ENCODE data around the gene PHACTR3.

PHACTR3 gene

DNA sequence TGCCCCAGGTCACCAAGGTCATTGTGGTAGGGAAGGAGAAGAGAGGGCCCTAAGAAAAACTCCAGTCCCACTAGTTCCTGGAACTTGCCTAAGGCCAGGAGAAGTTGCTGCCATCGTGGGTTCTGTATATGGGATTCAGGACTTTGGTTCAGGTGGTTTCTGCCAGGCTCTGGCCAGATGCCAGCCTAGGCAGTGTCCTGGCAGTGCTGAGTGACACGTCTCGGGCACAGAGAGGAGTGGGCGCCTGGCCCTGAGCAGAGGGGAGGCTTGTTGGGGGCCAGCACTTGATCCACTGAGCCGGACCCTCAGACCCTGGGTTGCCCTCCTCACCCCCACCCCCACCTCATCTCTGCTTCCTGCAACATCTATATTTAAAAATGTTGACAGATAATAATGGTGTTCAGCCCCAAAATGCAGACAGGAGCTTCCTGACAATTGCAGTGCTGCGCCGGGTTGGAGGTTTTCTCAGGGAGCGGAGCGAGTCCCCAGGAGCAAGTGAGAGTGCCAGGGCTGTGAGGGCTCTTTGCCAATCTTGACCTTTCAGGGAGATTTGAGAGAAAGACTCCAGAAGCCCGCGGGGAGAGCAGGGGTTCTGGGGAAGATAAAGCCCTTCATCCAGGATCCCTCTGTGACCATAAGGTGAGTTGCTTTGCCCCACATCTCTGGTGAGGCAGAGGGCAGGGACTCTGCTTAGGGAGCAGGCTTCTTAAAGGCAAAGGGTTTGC is 71.9 kb downstream of the PHACTR3 start:
- DNase-seq = no peak

DNA sequence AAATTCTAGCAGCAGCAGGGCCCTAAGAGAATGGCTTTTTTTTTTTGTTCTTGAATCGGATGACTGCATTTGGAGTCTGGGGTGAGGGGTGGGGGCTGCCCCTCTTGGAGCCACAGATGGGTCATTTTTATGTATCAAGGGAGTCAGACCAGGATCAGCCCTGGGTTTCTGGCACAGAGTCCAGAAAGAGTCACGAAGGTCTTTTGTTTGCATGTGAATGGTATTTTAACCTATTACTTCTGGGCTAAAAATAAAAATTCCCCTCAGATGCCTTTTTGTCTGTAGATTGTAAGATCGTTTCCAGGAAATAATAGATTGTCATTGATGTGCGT is 72.5 kb downstream of the PHACTR3 start:
- no peak for DNase-seq

DNA sequence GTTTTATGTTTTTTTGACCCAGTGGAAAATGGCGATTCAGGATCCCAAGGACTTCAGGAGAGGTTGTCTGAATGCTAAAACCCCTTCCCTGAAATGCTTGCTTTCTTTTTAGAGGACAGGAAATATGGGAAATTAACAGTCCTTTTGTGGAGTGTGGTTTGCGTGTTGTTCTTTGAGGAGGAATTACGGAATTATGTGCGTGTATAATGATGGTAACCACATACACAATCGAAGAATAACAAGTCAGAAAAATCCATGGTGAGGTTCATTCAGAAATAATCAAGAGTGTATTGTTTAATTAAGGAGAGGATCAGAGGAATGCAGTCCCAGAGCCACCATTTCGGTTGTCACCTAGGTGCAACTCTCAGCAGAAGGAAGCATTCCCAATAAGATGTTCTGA is 73.2 kb downstream of the PHACTR3 start:
- DNase-seq = no peak

DNA sequence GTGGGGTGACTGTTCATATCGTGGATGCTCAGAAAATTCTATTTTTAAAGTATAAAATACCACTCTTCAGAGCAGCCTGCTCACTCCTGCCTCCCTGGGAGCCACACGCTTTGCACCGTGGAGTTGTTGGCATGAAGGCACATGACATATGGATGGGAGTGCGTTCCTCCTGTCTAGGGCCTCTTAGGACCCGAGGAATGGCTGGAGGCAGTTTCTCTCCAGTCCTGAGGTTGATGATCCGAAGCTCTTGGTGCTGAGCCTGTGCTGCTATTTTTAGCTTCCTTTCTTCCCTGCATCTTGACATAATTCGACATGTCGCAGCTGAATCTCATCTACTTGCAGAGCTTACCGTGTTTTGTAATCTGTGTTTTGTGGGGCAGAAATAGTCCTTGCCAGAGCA is 73.9 kb downstream of the PHACTR3 start:
- no peak for DNase-seq

DNA sequence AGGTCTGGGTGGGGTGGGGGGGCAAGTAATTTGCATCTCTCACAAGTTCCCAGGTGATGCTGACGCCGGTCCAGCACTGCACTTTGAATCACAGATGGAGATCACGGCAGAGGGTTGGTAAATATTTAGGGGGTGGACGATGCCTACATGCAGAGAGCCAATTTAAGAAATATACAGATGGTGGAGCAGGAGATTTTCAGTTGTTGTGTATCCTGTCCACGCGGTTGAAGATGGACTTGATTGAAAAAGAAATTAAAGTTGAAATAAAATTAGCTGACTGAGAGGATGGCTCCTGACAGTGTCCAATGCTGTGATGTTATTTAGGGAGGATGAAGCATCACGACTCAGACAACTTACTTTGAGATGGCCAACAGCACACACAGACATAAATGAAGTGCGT is 74.6 kb downstream of the PHACTR3 start:
- DNase-seq = no peak

DNA sequence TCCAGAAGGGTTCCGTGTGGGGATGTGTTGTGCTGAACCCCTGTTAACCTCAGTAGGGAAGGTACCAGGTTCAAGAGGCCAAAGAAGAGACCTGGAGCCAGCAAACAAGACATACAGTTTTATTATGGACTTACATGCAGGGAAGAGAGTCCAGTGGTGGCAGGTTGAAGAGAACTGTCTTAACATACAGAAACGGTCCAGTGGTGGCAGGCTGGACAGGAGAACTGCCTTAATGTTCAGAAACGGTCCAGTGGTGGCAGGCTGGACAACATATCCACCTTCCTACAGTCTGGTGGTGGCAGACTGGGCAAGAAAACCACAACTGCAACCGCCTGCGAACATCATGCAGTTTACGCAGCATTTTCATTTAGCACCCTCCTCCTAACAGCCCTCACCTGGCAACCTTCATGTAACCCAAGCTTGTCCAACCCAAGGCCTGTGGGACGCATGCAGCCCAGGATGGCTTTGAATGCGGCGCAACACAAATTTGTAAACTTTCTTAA is 75.9 kb downstream of the PHACTR3 start:
- DNase-seq = no peak

DNA sequence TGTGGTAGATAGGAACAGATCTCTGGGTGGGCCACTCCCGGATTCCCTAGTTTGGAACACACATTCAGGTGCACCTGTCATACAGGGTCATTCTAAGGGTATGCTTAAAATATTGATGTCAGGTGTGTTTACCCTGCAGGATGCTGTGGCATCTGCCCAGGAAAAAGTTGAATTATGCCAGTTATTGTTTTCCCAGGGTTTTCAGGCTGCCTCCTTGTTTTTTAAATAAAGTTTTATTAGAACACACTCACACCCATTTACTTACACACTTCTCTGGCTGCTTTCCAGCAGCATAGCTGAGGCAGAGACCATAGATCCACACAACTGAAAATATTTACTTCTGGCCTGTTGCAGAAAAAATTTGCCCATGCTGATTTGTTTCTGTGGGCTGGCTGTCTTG is 76.5 kb downstream of the PHACTR3 start:
- no peak for DNase-seq

DNA sequence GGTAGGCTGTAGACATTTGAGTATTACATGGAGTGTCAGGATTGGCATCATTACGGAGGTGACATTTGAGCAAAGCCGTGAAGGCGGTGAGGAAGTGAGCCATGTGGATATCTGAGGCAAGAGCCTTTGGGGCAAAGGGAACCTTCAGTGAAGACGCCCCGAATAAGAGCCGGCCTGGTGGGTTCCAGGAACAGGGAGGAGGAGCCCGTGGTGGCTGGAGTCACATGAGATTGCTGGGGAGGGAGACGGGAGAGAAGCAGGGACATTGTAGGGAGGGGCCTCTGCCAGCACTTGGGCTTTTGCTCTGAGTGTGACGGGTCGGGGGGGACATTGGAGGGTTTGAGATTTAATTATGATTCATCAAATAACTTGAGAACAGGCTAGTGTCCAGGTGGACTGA is 78.3 kb downstream of the PHACTR3 start:
- no peak for DNase-seq

DNA sequence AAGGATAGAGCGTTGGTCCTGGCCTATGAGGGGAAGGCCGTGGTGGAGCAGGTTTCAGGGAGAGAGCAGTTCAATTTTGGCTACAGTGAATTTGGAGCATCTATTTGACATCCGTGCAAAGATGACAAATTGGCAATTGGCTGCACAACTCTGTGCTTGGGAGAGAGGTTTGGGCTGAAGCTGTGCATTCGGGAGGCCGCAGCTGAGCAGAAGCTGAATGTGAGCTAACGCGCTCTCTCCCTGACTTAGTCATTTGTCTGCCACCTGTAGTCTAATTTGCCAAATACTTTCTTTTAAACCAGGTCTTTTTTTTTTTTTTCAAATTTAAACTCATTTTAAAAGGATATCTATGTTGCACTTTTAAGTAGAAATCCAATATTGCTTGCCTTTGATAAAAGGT is 78.8 kb downstream of the PHACTR3 start:
- DNase-seq = no peak

DNA sequence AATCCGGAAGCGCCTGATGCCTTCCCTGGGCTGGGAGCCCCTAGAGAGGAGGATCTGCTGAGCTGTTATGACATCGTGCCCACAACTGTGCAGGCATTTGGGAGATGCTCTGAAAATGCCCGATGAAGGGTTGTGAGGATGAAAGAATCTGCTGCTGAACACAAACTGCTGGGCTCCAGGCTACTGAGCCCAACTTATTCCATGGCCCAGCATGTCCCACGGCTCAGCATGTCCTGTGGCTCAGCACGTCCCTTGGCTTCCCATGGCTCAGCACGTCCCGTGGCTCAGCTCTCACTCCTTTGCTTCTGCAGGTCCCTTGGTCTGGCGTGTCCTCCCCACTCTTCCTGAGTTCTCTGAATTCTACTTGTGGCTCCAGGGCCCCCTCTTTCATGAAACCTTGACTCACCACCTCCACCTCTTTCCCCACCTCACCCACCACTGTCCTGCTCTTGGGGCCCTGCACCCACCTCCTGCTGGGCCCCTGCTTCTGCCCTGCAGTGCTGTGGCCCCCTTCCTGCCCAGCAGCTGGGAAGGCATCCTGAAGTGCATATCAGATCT is 80.4 kb downstream of the PHACTR3 start:
- DNase-seq = no peak

DNA sequence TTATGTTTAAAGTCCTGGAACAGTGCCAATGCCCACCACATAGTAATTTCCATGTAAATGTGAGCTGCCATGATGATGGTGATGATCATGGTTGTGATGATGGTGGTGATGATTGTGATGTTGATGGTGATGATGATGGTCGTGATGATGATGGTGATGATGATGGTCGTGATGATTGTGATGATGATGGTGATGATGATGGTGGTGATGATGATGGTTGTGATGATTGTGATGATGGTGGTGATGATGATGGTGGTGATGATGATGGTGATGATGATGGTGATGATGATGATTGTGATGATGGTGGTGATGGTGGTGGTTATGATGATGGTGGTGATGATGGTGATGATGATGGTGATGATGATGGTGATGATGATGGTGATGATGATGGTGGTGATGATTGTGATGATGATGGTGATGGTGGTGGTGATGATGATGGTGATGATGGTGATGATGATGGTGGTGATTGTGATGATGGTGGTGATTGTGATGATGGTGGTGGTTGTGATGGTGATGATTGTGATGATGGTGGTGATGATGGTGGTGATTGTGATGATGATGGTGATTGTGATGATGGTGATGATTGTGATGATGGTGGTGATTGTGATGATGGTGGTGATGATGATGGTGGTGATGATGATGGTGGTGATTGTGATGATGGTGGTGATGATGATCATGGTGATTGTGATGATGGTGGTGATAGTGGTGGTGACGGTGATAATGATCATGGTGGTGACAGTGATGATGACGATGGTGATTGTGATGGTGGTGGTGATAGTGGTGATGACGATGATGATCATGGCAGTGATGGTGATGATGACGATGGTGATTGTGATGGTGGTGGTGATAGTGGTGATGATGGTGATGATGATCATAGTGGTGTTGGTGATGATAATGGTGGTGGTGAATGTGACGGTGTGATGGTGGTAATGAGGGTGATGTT is 82.3 kb downstream of the PHACTR3 start:
- no peak for DNase-seq

DNA sequence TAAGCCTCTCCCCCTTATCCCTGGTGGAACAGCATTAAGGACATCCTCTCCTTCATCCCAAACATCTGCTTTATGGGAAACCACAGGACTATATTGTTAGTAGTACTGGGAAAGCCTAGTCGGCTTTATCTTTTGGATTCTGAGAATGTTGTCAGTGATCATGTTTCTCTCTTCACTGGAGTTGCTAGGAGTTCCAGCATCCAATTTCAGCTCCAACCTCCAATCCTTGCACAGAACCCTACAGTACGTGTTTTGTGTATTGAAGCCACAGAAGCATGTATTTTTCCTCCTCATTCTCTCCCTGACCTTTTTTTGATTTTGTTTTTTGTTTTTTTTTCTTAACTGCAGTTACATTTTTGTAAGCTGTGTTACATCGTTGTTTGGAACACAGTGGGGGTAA is 84.0 kb downstream of the PHACTR3 start:
- DNase-seq = no peak

DNA sequence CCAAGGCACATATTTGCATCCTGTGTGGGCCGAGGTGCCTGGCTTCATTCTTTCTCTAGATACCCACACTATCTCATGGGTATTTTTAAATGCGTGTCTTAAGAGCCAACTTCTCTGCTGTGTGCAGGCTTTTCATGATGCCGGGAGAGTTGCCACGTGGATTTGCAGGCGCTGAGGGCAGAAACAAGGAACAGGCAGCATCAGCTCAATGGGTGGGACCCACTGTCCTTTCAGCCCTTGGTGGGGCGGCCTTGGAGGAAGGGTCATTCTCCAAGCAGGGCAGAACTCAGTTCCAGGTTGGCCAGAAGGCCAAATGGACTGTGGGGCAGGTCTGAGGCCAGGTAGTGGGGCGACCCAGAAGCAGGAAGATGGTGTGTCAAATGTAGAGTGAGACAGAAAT is 84.7 kb downstream of the PHACTR3 start:
- DNase-seq = no peak

DNA sequence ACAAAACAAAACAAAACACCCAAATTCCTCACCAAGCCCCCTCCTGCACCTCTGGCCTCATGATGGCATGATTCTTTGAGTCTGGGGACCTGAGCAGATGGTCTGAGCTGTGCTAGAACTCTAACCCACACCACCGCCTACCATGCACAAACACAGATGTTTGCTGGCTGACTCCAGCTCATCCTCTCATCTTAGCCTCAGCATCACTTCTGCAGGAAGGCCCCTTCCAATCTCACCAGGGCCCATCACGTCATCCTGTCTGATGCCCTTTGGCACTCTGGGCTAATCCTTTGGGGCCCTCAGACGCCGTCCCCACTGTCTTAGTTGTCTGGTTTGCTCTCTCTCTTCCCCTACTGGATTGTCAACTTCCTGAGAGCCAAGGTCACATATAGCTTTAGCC is 85.8 kb downstream of the PHACTR3 start:
- no peak for DNase-seq

DNA sequence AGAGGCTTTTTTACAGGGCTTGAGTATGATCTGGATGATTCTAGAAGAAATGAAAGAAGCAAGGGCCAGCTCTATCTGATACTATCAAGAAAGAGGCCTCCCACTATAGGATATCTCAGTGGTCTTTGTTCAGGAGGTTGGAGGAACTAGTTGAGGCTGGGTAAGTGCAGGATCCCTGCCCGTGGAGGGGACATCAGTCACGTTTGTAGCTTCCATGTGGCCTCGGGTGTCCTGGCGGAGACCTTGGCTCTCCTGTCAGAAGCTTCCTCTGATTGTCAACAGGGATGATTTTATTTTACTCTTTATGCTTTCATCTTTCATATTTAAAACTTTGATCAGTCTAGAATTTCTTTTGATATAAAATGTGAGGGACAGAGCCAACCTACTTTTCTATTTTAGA is 86.6 kb downstream of the PHACTR3 start:
- no peak for DNase-seq

DNA sequence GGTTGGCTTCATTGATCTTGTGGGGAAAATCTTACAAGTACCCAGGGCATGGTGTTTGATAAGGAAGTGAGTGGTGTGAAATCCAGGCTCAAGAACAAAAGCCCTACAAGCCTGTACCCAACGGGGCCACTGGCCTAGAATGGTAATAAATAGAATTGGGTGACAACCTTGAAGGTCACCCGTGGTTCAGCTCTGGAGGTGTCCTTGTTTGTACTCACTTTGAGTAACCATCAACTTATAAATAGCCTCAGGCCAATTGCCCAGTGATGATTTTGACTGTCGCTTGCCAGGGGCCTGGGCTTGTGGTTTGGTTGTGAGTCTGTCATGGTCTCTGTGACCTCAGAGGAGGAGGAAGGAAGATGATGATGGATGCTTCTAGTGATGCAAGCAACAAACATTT is 87.8 kb downstream of the PHACTR3 start:
- DNase-seq = no peak

DNA sequence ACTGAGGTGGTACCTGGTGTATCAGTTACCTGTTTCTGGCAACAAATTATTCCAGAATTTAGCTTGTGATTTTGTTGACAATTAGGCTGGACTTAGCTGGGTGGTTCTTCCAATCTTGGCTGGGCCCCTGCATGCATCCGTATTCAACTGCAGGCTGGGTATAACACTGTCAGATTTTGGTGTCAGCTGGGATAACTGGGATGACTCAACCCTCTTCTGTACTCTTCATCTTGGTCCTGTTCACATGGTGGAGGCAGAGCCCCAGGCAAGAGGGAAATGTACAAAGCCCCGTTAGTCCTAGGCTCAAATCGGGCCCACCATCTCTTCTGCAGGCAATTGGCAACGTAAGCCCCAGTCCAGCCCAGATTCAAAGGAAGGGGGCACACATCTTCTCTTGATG is 89.2 kb downstream of the PHACTR3 start:
- DNase-seq = no peak

DNA sequence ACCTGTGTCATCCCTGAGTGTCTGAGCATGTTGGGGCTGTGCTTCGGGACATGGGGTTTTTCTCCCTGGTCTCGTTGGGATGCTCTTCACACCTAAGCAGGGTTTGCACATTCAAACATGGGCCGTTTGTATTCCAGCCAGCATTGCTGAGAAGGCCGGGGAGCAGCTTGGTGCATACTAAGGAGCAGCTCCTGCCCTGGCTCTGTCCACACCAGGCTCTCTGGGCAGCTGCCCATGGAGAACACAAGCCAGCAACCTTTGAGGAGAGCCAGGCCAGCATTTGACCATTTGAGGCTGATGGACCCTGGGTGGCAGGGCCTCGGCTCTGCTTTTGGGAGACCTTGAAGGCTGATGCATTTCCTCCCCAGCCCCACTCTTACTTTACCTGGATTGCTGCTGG is 92.1 kb downstream of the PHACTR3 start:
- DNase-seq = no peak

DNA sequence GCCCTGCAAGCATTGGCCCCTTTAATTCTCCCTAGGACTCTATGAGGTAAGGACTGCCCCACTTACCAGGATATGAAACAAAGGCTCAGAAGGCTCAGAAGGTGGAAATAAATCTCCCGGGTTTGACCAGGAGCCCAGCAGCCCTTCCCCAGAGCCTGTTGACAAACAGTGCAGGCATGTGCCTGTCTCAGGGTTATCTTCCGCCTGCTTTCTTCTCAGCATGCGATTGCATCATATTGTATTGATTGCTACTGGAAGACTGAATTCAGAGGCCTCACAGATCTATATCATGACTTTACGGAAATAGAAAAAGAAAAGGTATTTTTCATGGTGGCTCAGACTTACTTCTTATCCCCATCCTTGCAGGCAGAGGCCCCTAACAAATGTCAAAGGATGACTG is 92.7 kb downstream of the PHACTR3 start:
- DNase-seq = no peak

DNA sequence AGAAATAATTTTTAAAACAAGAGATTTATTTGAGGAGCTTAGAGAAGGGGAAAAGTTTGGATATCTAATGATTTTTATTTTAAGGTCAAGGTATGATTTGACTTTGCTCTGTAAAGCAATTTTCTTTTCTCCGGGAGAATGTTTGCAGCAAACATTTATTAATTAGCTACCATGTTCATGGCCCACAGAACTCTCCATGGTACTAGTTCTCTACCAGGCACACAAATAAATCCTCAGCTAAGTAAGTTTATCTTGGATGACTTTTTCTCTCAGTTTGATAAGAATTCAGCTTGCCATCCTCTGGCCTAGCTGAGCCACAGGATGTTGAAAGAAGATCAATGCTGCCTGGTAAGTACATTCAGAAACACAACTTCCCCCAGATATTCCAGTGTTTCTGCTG is 94.3 kb downstream of the PHACTR3 start:
- no peak for DNase-seq

DNA sequence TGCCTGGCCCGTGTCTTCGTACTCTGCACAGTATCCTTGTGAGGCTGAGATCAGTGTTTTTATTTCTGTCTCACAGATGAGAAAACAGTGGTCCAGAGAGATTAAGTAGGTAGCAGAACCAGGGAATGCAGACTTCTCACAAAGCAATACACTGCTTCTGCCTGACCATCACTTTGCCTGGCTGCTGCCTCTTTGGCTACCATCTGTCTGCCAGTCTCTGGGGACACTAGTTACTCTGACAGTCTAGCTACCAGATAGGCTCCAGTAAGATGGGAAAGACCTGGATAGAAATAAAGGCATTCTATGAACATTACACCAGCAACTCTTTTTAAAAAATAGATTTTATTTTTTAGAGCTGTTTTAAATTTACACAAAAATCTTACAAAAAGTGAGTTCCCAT is 96.9 kb downstream of the PHACTR3 start:
- no peak for DNase-seq

DNA sequence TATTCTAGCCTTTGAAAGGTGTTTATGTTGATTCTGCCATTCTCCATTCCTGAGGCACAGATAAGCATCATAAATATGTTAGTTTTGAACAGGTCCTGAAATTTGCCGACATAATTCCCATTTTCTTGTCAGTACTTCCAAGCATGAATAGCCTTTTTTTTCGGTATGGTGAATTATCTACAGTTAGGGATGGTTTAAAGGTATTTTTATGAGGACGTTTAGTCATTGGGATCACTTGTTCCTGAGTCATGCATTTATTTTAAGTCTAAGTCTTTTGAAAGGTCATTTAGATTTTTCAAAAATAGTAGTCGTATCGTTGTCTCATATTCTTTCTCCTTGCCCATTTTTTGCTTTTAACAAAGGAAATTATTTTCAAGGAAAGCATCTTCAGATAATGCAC is 98.7 kb downstream of the PHACTR3 start:
- no peak for DNase-seq

DNA sequence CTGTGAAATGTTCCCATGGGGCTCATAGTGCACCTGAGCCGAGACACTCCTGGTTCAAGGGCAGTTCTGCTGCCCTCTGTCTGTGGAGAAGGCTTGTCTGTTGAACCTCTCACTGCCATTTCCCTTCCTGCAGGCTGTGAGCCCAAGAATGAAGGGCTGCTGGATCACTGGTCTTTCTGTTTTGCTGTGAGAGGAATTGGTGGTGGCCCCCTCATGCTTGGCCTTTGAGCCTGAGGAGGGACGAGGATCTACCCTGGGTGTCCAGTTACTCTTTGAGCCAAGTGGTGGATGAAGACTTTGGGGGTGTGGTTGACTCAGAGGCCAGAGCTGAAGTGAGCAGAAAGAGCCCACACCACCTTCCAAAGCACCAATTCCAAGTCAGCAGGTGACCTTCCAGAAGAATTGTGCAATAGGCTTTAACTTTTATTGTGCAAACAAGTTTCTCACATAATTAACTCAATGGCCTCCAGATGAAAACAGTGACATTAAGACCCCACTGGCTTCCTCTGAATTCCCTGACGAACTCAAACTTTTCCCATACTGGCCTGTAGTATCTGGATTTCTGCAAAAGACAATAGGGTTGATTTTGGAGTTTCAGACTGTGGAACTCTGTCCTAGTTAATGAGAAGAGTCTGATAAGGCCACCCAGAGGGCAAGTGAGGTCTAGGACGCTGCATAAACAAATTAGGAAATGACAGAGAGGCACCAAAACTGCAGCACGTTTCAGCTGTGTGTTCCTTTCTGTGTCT is 101.5 kb downstream of the PHACTR3 start:
- no peak for DNase-seq

DNA sequence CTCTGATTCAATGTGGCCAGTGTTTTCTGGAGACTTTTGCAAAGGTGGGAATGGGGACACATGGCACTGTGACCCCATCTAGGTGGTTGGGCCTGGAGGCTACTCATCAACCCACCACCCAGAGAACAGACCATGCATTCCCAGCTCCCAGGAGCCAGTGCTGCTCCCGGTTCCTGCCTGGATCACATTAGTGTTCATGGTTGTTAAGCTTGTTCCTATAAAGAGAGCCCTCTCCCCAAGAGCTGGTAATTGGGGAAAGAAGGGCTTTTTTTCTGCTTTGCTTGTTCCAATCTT is 102.0 kb downstream of the PHACTR3 start:
- no peak for DNase-seq

All from NCI-H2107 (cell line).